ENCODE data around the gene NTMT2.
A peak's percentile ranks its signal among the peaks of the same experiment; 100 is the strongest.
"Not testable (repeated sequence)": the region's sequence is repeated elsewhere in the genome, so short reads cannot be mapped to it uniquely, and the experiment has no call there.

NTMT2 gene

GRCh38 chr1:170164103-170164763, 18.5 kb downstream of the NTMT2 start:
- TF ChIP-seq CTCF (conservative IDR thresholded peaks at IDR 0.05; ENCODE audit: low read depth): no peak
- ChIA-PET POLR2A (ENCODE audit: low non-redundant PET) (no interaction called here), CTCF (no interaction called here)
- no peak overlapping the region for H3K27ac ChIP-seq
- DNase-seq (ENCODE audit: low spot score): no peak

- CTCF ChIA-PET: no interaction called here
Observed at GRCh38 chr1:170166518-170167180, 20.9 kb downstream of the NTMT2 start.

GRCh38 chr1:170168265-170168664, 22.5 kb downstream of the NTMT2 start:
- DNase-seq (ENCODE audit: low spot score): peak; percentile 26
- no peak for TF ChIP-seq CTCF (conservative IDR thresholded peaks at IDR 0.05; ENCODE audit: low read depth)
- H3K27ac ChIP-seq: no peak overlapping the region
- POLR2A ChIA-PET (ENCODE audit: low non-redundant PET): no interaction called here
- CTCF ChIA-PET: no interaction called here

More at GRCh38 chr1:170166518-170167180, 20.9 kb downstream of the NTMT2 start:
- POLR2A ChIA-PET (ENCODE audit: low non-redundant PET): no interaction called here
- no peak for DNase-seq (ENCODE audit: low spot score)
- TF ChIP-seq CTCF (conservative IDR thresholded peaks at IDR 0.05; ENCODE audit: low read depth): no peak
- no peak overlapping the region for H3K27ac ChIP-seq

GRCh38 chr1:170170513-170170912, 24.8 kb downstream of the NTMT2 start:
- DNase-seq (ENCODE audit: low spot score); CTCF ChIA-PET; H3K27ac ChIP-seq; POLR2A ChIA-PET (ENCODE audit: low non-redundant PET): not testable (repeated sequence)

GRCh38 chr1:170174395-170174794, 28.6 kb downstream of the NTMT2 start:
- ChIA-PET POLR2A (ENCODE audit: low non-redundant PET) (no interaction called here), CTCF (interaction anchor here (0.7 kb wide), 1 partner anchor 11 kb away, joined by 5 read pairs; no protein-coding TSS in a partner anchor)
- no peak for TF ChIP-seq CTCF (conservative IDR thresholded peaks at IDR 0.05; ENCODE audit: low read depth)
- DNase-seq (ENCODE audit: low spot score): no peak
- no peak overlapping the region for H3K27ac ChIP-seq

- DNase-seq (ENCODE audit: low spot score): no peak
- H3K27ac ChIP-seq: no peak overlapping the region
Observed at GRCh38 chr1:170175041-170175440, 29.3 kb downstream of the NTMT2 start.

More at GRCh38 chr1:170175041-170175440, 29.3 kb downstream of the NTMT2 start:
- CTCF ChIA-PET: no interaction called here
- no peak for TF ChIP-seq CTCF (conservative IDR thresholded peaks at IDR 0.05; ENCODE audit: low read depth)
- POLR2A ChIA-PET (ENCODE audit: low non-redundant PET): no interaction called here

Measured in RWPE1 (cell line).